ENCODE measurements around the gene NLE1. TPM values are rescaled to one million over a fixed set of nuclear protein-coding genes. Genes with fewer than 3 reads are reported as not detected.

The NLE1 gene
- total and polyA plus RNA-seq, 2 donors from 2014 or later, result 9.6 to 11.0 TPM

GRCh38 chr17:35089586-35090296, 52.4 kb downstream of the NLE1 start:
- Histone ChIP-seq H3K27ac (ENCODE audit: low read depth in 2 of 2, low read length in 2 of 2) (peak overlapping the region; percentile 45 to 65), H3K9ac (ENCODE audit: low read length in 3 of 3) (peak overlapping the region; percentile 26 to 78 (median 49)), H3K27me3 (ENCODE audit: control insufficient read depth, insufficient read depth, low read length) (no peaks in the 10 kb centered on the region), H3K36me3 (ENCODE audit: control insufficient read depth in 2 of 3, insufficient read depth in 3 of 3, low read length in 3 of 3) (no peaks in the 10 kb centered on the region), H3K4me3 (ENCODE audit: low read length in 3 of 3) (peak overlapping the region; percentile 39 to 67 (median 55)), H3K9me3 (ENCODE audit: control insufficient read depth in 2 of 3, insufficient read depth in 1 of 3, low read length in 3 of 3) (no peaks in the 10 kb centered on the region), H3K4me1 (ENCODE audit: control insufficient read depth in 2 of 3, insufficient read depth in 2 of 3, low read depth in 1 of 3, low read length in 3 of 3) (peaks cover 0 to 8% (median 0%) of the 10 kb centered on the region in 3 donors)
- no peak for TF ChIP-seq CTCF (IDR thresholded peaks at IDR 0.05; ENCODE audit: borderline replicate concordance, extremely low read depth, insufficient read depth)
- DNase-seq (no peak), FAIRE-seq (no peak)
- intact Hi-C loops (cut with DNase I), result loop anchor here (10.0 kb wide), 1 partner anchor 535 kb away; no protein-coding TSS in a partner anchor

GRCh38 chr17:35088881-35089585, 53.1 kb downstream of the NLE1 start:
- FAIRE-seq, result no peak
- peak overlapping the region; percentile 27 to 81 (median 49) for H3K9ac ChIP-seq (ENCODE audit: low read length in 3 of 3)
- H3K4me3 ChIP-seq (ENCODE audit: low read length in 3 of 3), result peak overlapping the region; percentile 62 to 96 (median 67)
- intact Hi-C loops (cut with DNase I), result no loop called here
- H3K27me3 ChIP-seq (ENCODE audit: control insufficient read depth, insufficient read depth, low read length), result no peaks in the 10 kb centered on the region
- peak overlapping the region; percentile 74 to 91 for H3K27ac ChIP-seq (ENCODE audit: low read depth in 2 of 2, low read length in 2 of 2)
- H3K36me3 ChIP-seq (ENCODE audit: control insufficient read depth in 2 of 3, insufficient read depth in 3 of 3, low read length in 3 of 3), result no peaks in the 10 kb centered on the region
- H3K4me1 ChIP-seq (ENCODE audit: control insufficient read depth in 2 of 3, insufficient read depth in 2 of 3, low read depth in 1 of 3, low read length in 3 of 3), result peaks cover 0 to 8% (median 0%) of the 10 kb centered on the region in 3 donors
- no peaks in the 10 kb centered on the region for H3K9me3 ChIP-seq (ENCODE audit: control insufficient read depth in 2 of 3, insufficient read depth in 1 of 3, low read length in 3 of 3)
- peak; percentile 84 for TF ChIP-seq CTCF (IDR thresholded peaks at IDR 0.05; ENCODE audit: borderline replicate concordance, extremely low read depth, insufficient read depth)
- DNase-seq, result peak; percentile 89 to 95 (median 92)

GRCh38 chr17:35088356-35088880, 53.7 kb downstream of the NLE1 start:
- no peaks in the 10 kb centered on the region for H3K27me3 ChIP-seq (ENCODE audit: control insufficient read depth, insufficient read depth, low read length)

More at GRCh38 chr17:35088356-35088880, 53.7 kb downstream of the NLE1 start:
- Histone ChIP-seq H3K4me1 (ENCODE audit: control insufficient read depth in 2 of 3, insufficient read depth in 2 of 3, low read depth in 1 of 3, low read length in 3 of 3) (peaks cover 0 to 8% (median 0%) of the 10 kb centered on the region in 3 donors), H3K27ac (ENCODE audit: low read depth in 2 of 2, low read length in 2 of 2) (peak overlapping the region; percentile 74 to 91), H3K4me3 (ENCODE audit: low read length in 3 of 3) (peak overlapping the region; percentile 62 to 96 (median 67)), H3K9me3 (ENCODE audit: control insufficient read depth in 2 of 3, insufficient read depth in 1 of 3, low read length in 3 of 3) (no peaks in the 10 kb centered on the region), H3K9ac (ENCODE audit: low read length in 3 of 3) (peak overlapping the region; percentile 27 to 81 (median 43)), H3K36me3 (ENCODE audit: control insufficient read depth in 2 of 3, insufficient read depth in 3 of 3, low read length in 3 of 3) (no peaks in the 10 kb centered on the region)
- DNase-seq, result peak; percentile 66 to 84 (median 75)
- no peak for TF ChIP-seq CTCF (IDR thresholded peaks at IDR 0.05; ENCODE audit: borderline replicate concordance, extremely low read depth, insufficient read depth)
- intact Hi-C loops (cut with DNase I), result no loop called here
- no peak for FAIRE-seq

Data from kidney (tissue), 14 donors.